Astrocyte (in vitro differentiated cells and primary cell): Measurements from ENCODE around the gene CYBC1. TPM values are rescaled to one million over a fixed set of nuclear protein-coding genes. Genes with fewer than 3 reads are reported as not detected.

Source experiments
- DNase-seq: peaks from one replicate; pipeline ENCODE4 v3.0.0-alpha.2; 2010; ENCODE audit warnings: low read depth
- FAIRE-seq: peaks from 2 replicates; lab custom pipeline; 2011; peaks lifted over from hg19 to GRCh38; lab: Jason Lieb, UNC
- H2AFZ ChIP-seq: 2 replicates; pipeline ENCODE4 v1.6.0; 2012; ENCODE audit warnings: low read depth, low read length, inconsistent platforms
- H3K27ac ChIP-seq: 2 replicates; pipeline ENCODE4 v1.5.1; 2011; ENCODE audit warnings: low read depth, low read length, inconsistent platforms
- H3K27me3 ChIP-seq: 2 replicates; pipeline ENCODE4 v1.6.0; 2011; ENCODE audit warnings: low read length, inconsistent platforms; ENCODE audit not compliant: insufficient read depth
- H3K36me3 ChIP-seq: 2 replicates; pipeline ENCODE4 v1.5.1; 2011; ENCODE audit warnings: low read length, inconsistent platforms; ENCODE audit not compliant: insufficient read depth
- H3K4me1 ChIP-seq: 2 replicates; pipeline ENCODE4 v1.5.1; 2011; ENCODE audit warnings: low read length, inconsistent platforms; ENCODE audit not compliant: insufficient read depth
- H3K4me2 ChIP-seq: 2 replicates; pipeline ENCODE4 v1.6.0; 2012; ENCODE audit warnings: low read length, inconsistent platforms
- H3K4me3 ChIP-seq: 2 replicates; pipeline ENCODE4 v1.5.1; 2011; ENCODE audit warnings: low read depth, mild to moderate bottlenecking, low read length, inconsistent platforms; ENCODE audit not compliant: insufficient read depth
- H3K79me2 ChIP-seq: 2 replicates; pipeline ENCODE4 v1.6.0; 2012; ENCODE audit warnings: mild to moderate bottlenecking, low read length, inconsistent platforms; ENCODE audit not compliant: insufficient read depth
- H3K9ac ChIP-seq: 2 replicates; pipeline ENCODE4 v1.6.0; 2012; ENCODE audit warnings: mild to moderate bottlenecking, low read length, inconsistent platforms
- H3K9me3 ChIP-seq: 2 replicates; pipeline ENCODE4 v1.5.1; 2012; ENCODE audit warnings: low read depth, mild to moderate bottlenecking, low read length, inconsistent platforms; ENCODE audit not compliant: insufficient read depth
- H4K20me1 ChIP-seq: 2 replicates; pipeline ENCODE4 v1.6.0; 2012; ENCODE audit warnings: low read length, inconsistent platforms; ENCODE audit not compliant: insufficient read depth
- H3K27ac Mint-ChIP-seq: one replicate; pipeline ENCODE4 v1.8.0; 2021; ENCODE audit warnings: mild to moderate bottlenecking, mixed read lengths; ENCODE audit not compliant: unreplicated experiment
- H3K27me3 Mint-ChIP-seq: one replicate; pipeline ENCODE4 v1.8.0; 2021; ENCODE audit warnings: low read depth, mixed read lengths; ENCODE audit not compliant: unreplicated experiment
- H3K36me3 Mint-ChIP-seq: one replicate; pipeline ENCODE4 v1.8.0; 2021; ENCODE audit warnings: low read depth, mixed read lengths; ENCODE audit not compliant: unreplicated experiment
- H3K4me1 Mint-ChIP-seq: one replicate; pipeline ENCODE4 v1.8.0; 2021; ENCODE audit warnings: low read depth, mixed read lengths; ENCODE audit not compliant: unreplicated experiment
- H3K4me3 Mint-ChIP-seq: one replicate; pipeline ENCODE4 v1.8.0; 2021; ENCODE audit warnings: mild to moderate bottlenecking, moderate library complexity, mixed read lengths; ENCODE audit not compliant: unreplicated experiment
- H3K9me3 Mint-ChIP-seq: one replicate; pipeline ENCODE4 v1.8.0; 2021; ENCODE audit warnings: mild to moderate bottlenecking, mixed read lengths; ENCODE audit not compliant: unreplicated experiment
- EZH2 ChIP-seq: IDR thresholded peaks from 2 replicates; pipeline ENCODE4 v1.6.1; 2012; ENCODE audit warnings: mild to moderate bottlenecking, low read length, inconsistent platforms; ENCODE audit not compliant: insufficient read depth
- total RNA-seq: library from RNA; stranded (reverse); gene quantifications from 2 replicates; pipeline ENCODE4 v1.2.1, GENCODE V29; 2021
- TF ChIP-seq, protein P1 (sequence below): IDR thresholded peaks from 2 replicates; pipeline ENCODE4 v1.5.1; 2011; ENCODE audit warnings: low read depth, mild to moderate bottlenecking, inconsistent platforms, low read length, moderate library complexity; ENCODE audit not compliant: insufficient read depth

Gene CYBC1
- total RNA-seq, 1 donor from 2014 or later = 67.3 TPM

GRCh38 chr17:82435103-82435502 is 15.4 kb downstream of the CYBC1 start:
- FAIRE-seq (no peak), DNase-seq (no peak)

GRCh38 chr17:82434216-82434565 is 16.4 kb downstream of the CYBC1 start:
- H3K79me2 ChIP-seq = no peaks in the 10 kb centered on the region
- H3K4me3 ChIP-seq = no peak overlapping the region
- TF ChIP-seq EZH2 = no peak
- TF ChIP-seq, protein P1, sequence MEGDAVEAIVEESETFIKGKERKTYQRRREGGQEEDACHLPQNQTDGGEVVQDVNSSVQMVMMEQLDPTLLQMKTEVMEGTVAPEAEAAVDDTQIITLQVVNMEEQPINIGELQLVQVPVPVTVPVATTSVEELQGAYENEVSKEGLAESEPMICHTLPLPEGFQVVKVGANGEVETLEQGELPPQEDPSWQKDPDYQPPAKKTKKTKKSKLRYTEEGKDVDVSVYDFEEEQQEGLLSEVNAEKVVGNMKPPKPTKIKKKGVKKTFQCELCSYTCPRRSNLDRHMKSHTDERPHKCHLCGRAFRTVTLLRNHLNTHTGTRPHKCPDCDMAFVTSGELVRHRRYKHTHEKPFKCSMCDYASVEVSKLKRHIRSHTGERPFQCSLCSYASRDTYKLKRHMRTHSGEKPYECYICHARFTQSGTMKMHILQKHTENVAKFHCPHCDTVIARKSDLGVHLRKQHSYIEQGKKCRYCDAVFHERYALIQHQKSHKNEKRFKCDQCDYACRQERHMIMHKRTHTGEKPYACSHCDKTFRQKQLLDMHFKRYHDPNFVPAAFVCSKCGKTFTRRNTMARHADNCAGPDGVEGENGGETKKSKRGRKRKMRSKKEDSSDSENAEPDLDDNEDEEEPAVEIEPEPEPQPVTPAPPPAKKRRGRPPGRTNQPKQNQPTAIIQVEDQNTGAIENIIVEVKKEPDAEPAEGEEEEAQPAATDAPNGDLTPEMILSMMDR = no peak
- no peaks in the 10 kb centered on the region for H4K20me1 ChIP-seq
- no peak for DNase-seq
- peaks cover 7% of the 10 kb centered on the region for H3K36me3 Mint-ChIP-seq
- H3K4me2 ChIP-seq = no peak overlapping the region
- FAIRE-seq = no peak
- H3K27ac ChIP-seq = no peak overlapping the region
- no peaks in the 10 kb centered on the region for H3K9me3 Mint-ChIP-seq
- no peaks in the 10 kb centered on the region for H3K27me3 ChIP-seq
- H3K27ac Mint-ChIP-seq = no peak overlapping the region
- H3K27me3 Mint-ChIP-seq = peaks cover 9% of the 10 kb centered on the region
- no peaks in the 10 kb centered on the region for H3K36me3 ChIP-seq
- H3K9me3 ChIP-seq = no peaks in the 10 kb centered on the region
- H3K4me3 Mint-ChIP-seq = no peak overlapping the region
- no peak overlapping the region for H2AFZ ChIP-seq
- peaks cover 4% of the 10 kb centered on the region for H3K4me1 ChIP-seq
- no peak overlapping the region for H3K9ac ChIP-seq
- H3K4me1 Mint-ChIP-seq = peaks cover 3% of the 10 kb centered on the region

More at GRCh38 chr17:82435103-82435502, 15.4 kb downstream of the CYBC1 start:
- Histone ChIP-seq H3K9me3 (no peaks in the 10 kb centered on the region), H3K4me1 (peaks cover 4% of the 10 kb centered on the region), H3K36me3 (no peaks in the 10 kb centered on the region), H3K9ac (no peak overlapping the region), H3K27ac (no peak overlapping the region), H3K79me2 (no peaks in the 10 kb centered on the region), H3K4me3 (no peak overlapping the region), H4K20me1 (no peaks in the 10 kb centered on the region), H2AFZ (no peak overlapping the region), H3K4me2 (peak overlapping the region; percentile 15), H3K27me3 (no peaks in the 10 kb centered on the region)
- no peak overlapping the region for H3K4me3 Mint-ChIP-seq
- H3K27ac Mint-ChIP-seq = no peak overlapping the region
- peaks cover under 1% of the 10 kb centered on the region for H3K36me3 Mint-ChIP-seq
- H3K27me3 Mint-ChIP-seq = peaks cover 1% of the 10 kb centered on the region
- H3K9me3 Mint-ChIP-seq = no peaks in the 10 kb centered on the region
- peaks cover 3% of the 10 kb centered on the region for H3K4me1 Mint-ChIP-seq
- TF ChIP-seq EZH2 = no peak
- TF ChIP-seq, protein P1 = no peak

DNA sequence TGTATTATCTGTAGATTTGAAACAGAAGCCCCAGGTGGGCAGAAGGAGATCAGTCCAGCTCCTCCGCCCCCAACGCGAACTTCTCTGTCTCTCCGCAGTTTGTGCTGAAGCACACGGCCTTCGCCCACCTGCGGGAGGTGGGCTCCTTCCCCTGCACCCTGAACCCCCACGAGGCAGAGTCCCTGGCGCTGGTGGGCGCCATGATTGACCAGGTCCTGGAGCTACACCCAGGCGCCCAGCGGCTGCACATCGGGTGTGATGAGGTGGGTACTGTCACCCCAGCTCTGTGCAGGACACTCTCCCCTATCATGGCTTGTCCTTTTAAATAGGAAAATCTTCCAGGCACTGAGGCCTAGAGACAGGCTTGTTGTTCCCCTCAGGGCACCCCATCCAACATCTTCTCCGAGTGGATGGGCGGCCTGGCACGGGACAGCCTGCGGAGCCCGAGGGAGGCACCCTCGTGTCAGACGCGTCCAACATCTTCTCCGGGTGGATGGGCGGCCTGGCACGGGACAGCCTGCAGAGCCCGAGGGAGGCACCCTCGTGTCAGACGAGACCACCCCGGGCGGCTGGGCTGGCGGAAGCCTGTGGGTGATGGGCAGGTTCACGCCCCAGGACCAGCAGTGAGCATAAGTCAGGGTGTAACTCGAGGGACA is 16.9 kb downstream of the CYBC1 start:
- H3K4me1 ChIP-seq = peaks cover 4% of the 10 kb centered on the region
- Mint-ChIP-seq H3K9me3 (no peaks in the 10 kb centered on the region), H3K4me1 (peaks cover 3% of the 10 kb centered on the region), H3K27me3 (peaks cover 9% of the 10 kb centered on the region), H3K27ac (no peak overlapping the region), H3K36me3 (peaks cover 7% of the 10 kb centered on the region), H3K4me3 (no peak overlapping the region)
- no peaks in the 10 kb centered on the region for H3K9me3 ChIP-seq
- H3K4me2 ChIP-seq = no peak overlapping the region
- no peak overlapping the region for H2AFZ ChIP-seq
- H3K27ac ChIP-seq = no peak overlapping the region
- no peaks in the 10 kb centered on the region for H3K79me2 ChIP-seq
- H3K9ac ChIP-seq = no peak overlapping the region
- no peaks in the 10 kb centered on the region for H4K20me1 ChIP-seq
- H3K27me3 ChIP-seq = no peaks in the 10 kb centered on the region
- no peak for TF ChIP-seq EZH2
- TF ChIP-seq, protein P1 = no peak
- DNase-seq = no peak
- FAIRE-seq = no peak
- H3K4me3 ChIP-seq = no peak overlapping the region
- H3K36me3 ChIP-seq = no peaks in the 10 kb centered on the region
